K562 (cell line): ENCODE results near the gene EPHX1. TPM values are rescaled to one million over a fixed set of nuclear protein-coding genes. Genes with fewer than 3 reads are reported as not detected.

Source experiments
- C11orf30 ChIP-seq: fragments of 450-650 bp; IDR thresholded peaks from 2 replicates; pipeline ENCODE4 v1.6.1; 2016; ENCODE audit warnings: low read depth, mild to moderate bottlenecking
- CREM ChIP-seq: IDR thresholded peaks from 2 replicates; pipeline ENCODE4 v1.6.1; 2014; ENCODE audit warnings: antibody characterized with exemption, low read depth
- DPF2 ChIP-seq: fragments of 450-650 bp; IDR thresholded peaks from 2 replicates; pipeline ENCODE4 v1.6.1; 2016
- ETS2 ChIP-seq: IDR thresholded peaks from 2 replicates; pipeline ENCODE4 v1.6.1; 2016; ENCODE audit warnings: borderline replicate concordance, missing genetic modification characterization, mild to moderate bottlenecking, moderate library complexity, missing compliant biosample characterization; ENCODE audit not compliant: poor library complexity, severe bottlenecking
- FOXA3 ChIP-seq, 2 experiments: fragments of 450-650 bp in 1 of 2; sonication (generic) in 1 of 2; formaldehyde crosslinking; IDR thresholded peaks in 1 of 2; conservative IDR thresholded peaks in 1 of 2; 2 replicates each; pipeline versions ENCODE4 v1.4.0 to v1.8.0; 2020 to 2022; ENCODE audit warnings: mild to moderate bottlenecking in 2 of 2, missing genetic modification reagents in 1 of 2
- FOXJ3 ChIP-seq: sonication (generic); formaldehyde crosslinking; IDR thresholded peaks from 2 replicates; pipeline ENCODE4 v1.4.0; 2020; ENCODE audit warnings: mild to moderate bottlenecking, missing genetic modification reagents
- FOXM1 ChIP-seq, 2 experiments: fragments of 450-650 bp in 1 of 2; sonication (generic) in 1 of 2; formaldehyde crosslinking in 1 of 2; IDR thresholded peaks; 2 replicates each; pipeline versions ENCODE4 v1.6.1 to v1.9.0; 2017 to 2022; ENCODE audit warnings: low read depth in 2 of 2, mild to moderate bottlenecking in 2 of 2, missing genetic modification reagents in 1 of 2, moderate library complexity in 1 of 2
- GTF2F1 ChIP-seq: IDR thresholded peaks from 2 replicates; pipeline ENCODE4 v1.6.1; 2011; ENCODE audit warnings: low read depth, low read length, improper control_type of control experiment
- HDAC3 ChIP-seq: fragments of 450-650 bp; IDR thresholded peaks from 2 replicates; pipeline ENCODE4 v1.6.1; 2018; ENCODE audit warnings: borderline replicate concordance, mild to moderate bottlenecking, moderate library complexity; ENCODE audit not compliant: partially characterized antibody
- MAFK ChIP-seq: IDR thresholded peaks from 2 replicates; pipeline ENCODE4 v1.6.1; 2011; ENCODE audit warnings: low read length, improper control_type of control experiment
- POLR3A ChIP-seq: IDR thresholded peaks from 2 replicates; pipeline ENCODE4 v1.6.1; 2011; ENCODE audit warnings: borderline replicate concordance, mild to moderate bottlenecking, moderate library complexity; ENCODE audit not compliant: insufficient read length, insufficient read depth; ENCODE audit errors: extremely low read depth
- PYGO2 ChIP-seq: fragments of 450-650 bp; IDR thresholded peaks from 2 replicates; pipeline ENCODE4 v1.6.1; 2016; ENCODE audit warnings: mild to moderate bottlenecking, missing genetic modification characterization, moderate library complexity, missing compliant biosample characterization
- SOX6 ChIP-seq: fragments of 450-650 bp; IDR thresholded peaks from 2 replicates; pipeline ENCODE4 v1.6.1; 2014; ENCODE audit warnings: mild to moderate bottlenecking
- ZKSCAN1 ChIP-seq: fragments of 150-350 bp; IDR thresholded peaks from 2 replicates; pipeline ENCODE4 v1.6.1; 2016; ENCODE audit warnings: low read depth, low read length
- ZNF778 ChIP-seq: fragments of 450-650 bp; formaldehyde crosslinking; IDR thresholded peaks from 2 replicates; pipeline ENCODE4 v1.4.0; 2020; ENCODE audit warnings: mild to moderate bottlenecking, moderate library complexity
- polyA plus RNA-seq, 8 experiments: library from polyadenylated mRNA; depleted of rRNA in 4 of 8; stranded (reverse) in 5 of 8; unstranded in 3 of 8; fragments of >200 nt; fragmentation: Nextera tagmentation in 2 of 8; fragmentation: Illumina TruSeq in 1 of 8; extraction: Ambion mirVana in 2 of 8; extraction: Trizol in 1 of 8; gene quantifications; 2 replicates each; pipeline versions ENCODE4 v1.2.1 to v1.2.3, GENCODE V29; 2011 to 2014; ENCODE audit warnings: inconsistent platforms in 1 of 8, missing spikeins in 1 of 8
- total RNA-seq, 7 experiments: library from RNA; depleted of rRNA in 6 of 7; stranded (reverse); fragments of >200 nt in 6 of 7; fragmentation: Illumina TruSeq in 2 of 7; extraction: Trizol in 2 of 7; gene quantifications; 2 replicates each; pipeline versions ENCODE4 v1.2.1 to v1.2.3, GENCODE V29; 2011 to 2021; ENCODE audit warnings: low replicate concordance in 1 of 7
- TF ChIP-seq, protein P1 (sequence below), 2 experiments: fragments of 450-650 bp; formaldehyde crosslinking in 1 of 2; IDR thresholded peaks; 2 replicates each; pipeline versions ENCODE4 v1.4.0 to v1.6.1; 2014 to 2020; ENCODE audit warnings: mild to moderate bottlenecking in 2 of 2, borderline replicate concordance in 1 of 2, low read depth in 1 of 2
- TF ChIP-seq, protein P2 (sequence below): sonication (generic); formaldehyde crosslinking; IDR thresholded peaks from 2 replicates; pipeline ENCODE4 v1.8.1; 2023; ENCODE audit warnings: mild to moderate bottlenecking, missing genetic modification reagents

The EPHX1 gene
- total and polyA plus RNA-seq, 9 of the 15 experiments (the other 6 are each of a cell fraction or from before 2014, with no cell fraction given), result 0.21 to 27.0 (median 6.7) TPM

DNA sequence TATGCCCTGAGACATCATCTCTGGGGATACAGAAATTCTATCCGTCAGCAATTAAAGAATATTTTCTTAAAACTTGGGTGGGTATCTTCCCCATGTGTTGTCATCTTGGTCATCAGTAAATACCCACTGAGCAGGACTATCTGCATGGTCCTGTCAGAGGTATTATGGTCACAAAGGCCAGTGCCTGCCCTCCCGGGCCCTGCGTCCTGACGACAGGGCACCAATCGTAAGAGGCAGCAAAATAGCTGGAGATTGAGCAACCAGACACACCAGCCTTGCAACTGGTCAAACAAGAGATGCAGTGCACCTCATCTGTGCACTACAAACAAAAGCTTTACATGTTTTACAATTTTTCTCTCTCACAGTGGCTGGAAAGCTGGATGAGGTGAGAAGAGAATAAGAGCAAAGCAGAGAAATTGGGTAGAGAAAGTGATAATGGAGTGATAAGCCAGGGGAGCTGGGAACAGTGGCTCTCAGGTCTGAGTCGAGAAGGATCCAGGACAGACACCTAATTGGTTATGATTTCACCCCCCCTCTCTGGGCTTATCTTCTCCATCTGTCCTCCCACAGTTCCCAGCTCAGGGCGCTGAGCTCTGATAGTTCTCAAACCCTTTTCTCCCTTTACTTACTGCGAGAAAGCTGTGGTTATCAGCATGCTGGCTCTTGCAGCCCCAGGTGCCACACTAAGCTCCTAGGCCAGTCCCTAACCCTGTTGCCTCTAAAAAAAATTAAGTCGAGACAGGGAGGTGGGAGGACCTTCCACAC, 41.1 kb upstream of the EPHX1 start (continued):
- TF ChIP-seq HDAC3 (no peak), POLR3A (no peak), GTF2F1 (no peak), MAFK (no peak), ZNF778 (CRISPR knock-in tag) (no peak), DPF2 (peak; percentile 67), FOXM1 (IDR thresholded peaks at IDR 0.05; ENCODE audit: low read depth) (no peak), FOXM1 (CRISPR knock-in tag; IDR thresholded peaks at IDR 0.05; ENCODE audit: low read depth) (no peak), ZKSCAN1 (no peak), C11orf30 (no peak), PYGO2 (no peak), ETS2 (tag) (no peak), FOXA3 (CRISPR knock-in tag; conservative IDR thresholded peaks at IDR 0.05 in 1 of 2, IDR thresholded peaks at IDR 0.05 in 1 of 2) (no peak), CREM (0 out of 2 replicates have a peak, but pooled peaks have one; percentile 7), SOX6 (0 out of 2 replicates have a peak, but pooled peaks have one; percentile 36), FOXJ3 (CRISPR knock-in tag) (no peak)
- TF ChIP-seq, protein P1, sequence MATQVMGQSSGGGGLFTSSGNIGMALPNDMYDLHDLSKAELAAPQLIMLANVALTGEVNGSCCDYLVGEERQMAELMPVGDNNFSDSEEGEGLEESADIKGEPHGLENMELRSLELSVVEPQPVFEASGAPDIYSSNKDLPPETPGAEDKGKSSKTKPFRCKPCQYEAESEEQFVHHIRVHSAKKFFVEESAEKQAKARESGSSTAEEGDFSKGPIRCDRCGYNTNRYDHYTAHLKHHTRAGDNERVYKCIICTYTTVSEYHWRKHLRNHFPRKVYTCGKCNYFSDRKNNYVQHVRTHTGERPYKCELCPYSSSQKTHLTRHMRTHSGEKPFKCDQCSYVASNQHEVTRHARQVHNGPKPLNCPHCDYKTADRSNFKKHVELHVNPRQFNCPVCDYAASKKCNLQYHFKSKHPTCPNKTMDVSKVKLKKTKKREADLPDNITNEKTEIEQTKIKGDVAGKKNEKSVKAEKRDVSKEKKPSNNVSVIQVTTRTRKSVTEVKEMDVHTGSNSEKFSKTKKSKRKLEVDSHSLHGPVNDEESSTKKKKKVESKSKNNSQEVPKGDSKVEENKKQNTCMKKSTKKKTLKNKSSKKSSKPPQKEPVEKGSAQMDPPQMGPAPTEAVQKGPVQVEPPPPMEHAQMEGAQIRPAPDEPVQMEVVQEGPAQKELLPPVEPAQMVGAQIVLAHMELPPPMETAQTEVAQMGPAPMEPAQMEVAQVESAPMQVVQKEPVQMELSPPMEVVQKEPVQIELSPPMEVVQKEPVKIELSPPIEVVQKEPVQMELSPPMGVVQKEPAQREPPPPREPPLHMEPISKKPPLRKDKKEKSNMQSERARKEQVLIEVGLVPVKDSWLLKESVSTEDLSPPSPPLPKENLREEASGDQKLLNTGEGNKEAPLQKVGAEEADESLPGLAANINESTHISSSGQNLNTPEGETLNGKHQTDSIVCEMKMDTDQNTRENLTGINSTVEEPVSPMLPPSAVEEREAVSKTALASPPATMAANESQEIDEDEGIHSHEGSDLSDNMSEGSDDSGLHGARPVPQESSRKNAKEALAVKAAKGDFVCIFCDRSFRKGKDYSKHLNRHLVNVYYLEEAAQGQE (IDR thresholded peaks at IDR 0.05; ENCODE audit: borderline replicate concordance), result peak; percentile 6; the same call in 1 of the 2 replicates
- TF ChIP-seq, protein P1 (CRISPR knock-in tag; IDR thresholded peaks at IDR 0.05; ENCODE audit: low read depth), result no peak
- TF ChIP-seq, protein P2, sequence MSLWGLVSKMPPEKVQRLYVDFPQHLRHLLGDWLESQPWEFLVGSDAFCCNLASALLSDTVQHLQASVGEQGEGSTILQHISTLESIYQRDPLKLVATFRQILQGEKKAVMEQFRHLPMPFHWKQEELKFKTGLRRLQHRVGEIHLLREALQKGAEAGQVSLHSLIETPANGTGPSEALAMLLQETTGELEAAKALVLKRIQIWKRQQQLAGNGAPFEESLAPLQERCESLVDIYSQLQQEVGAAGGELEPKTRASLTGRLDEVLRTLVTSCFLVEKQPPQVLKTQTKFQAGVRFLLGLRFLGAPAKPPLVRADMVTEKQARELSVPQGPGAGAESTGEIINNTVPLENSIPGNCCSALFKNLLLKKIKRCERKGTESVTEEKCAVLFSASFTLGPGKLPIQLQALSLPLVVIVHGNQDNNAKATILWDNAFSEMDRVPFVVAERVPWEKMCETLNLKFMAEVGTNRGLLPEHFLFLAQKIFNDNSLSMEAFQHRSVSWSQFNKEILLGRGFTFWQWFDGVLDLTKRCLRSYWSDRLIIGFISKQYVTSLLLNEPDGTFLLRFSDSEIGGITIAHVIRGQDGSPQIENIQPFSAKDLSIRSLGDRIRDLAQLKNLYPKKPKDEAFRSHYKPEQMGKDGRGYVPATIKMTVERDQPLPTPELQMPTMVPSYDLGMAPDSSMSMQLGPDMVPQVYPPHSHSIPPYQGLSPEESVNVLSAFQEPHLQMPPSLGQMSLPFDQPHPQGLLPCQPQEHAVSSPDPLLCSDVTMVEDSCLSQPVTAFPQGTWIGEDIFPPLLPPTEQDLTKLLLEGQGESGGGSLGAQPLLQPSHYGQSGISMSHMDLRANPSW, result no peak
